Suprapubic skin (tissue), 3 donors: Measurements from ENCODE around the gene GUCA2A.

Experiments
- CTCF ChIP-seq, 2 donors: fragments of 200-600 bp in 1 of 2; fragments of 450-650 bp in 1 of 2; sonication (generic) in 1 of 2; IDR thresholded peaks; one replicate each; pipeline ENCODE4 v1.5.1; 2016 to 2019; ENCODE audit warnings: antibody characterized with exemption in 2 of 2, mild to moderate bottlenecking in 1 of 2, moderate library complexity in 1 of 2
- EP300 ChIP-seq: sonication (generic); formaldehyde crosslinking; IDR thresholded peaks from one replicate; pipeline ENCODE4 v1.6.1; 2017; ENCODE audit warnings: antibody characterized with exemption
- POLR2A ChIP-seq, 2 donors: fragments of 450-650 bp; IDR thresholded peaks; one replicate each; pipeline ENCODE4 v1.6.1; 2017; ENCODE audit warnings: antibody characterized with exemption in 2 of 2, mild to moderate bottlenecking in 2 of 2, moderate library complexity in 2 of 2

GRCh38 chr1:42183210-42183956 is 18.8 kb upstream of the GUCA2A start:
- TF ChIP-seq POLR2A (IDR thresholded peaks at IDR 0.05), result no peak
- no peak for TF ChIP-seq CTCF (IDR thresholded peaks at IDR 0.05)
- TF ChIP-seq EP300, result no peak
